Tibial artery (tissue), 4 donors: ENCODE data around the gene DCAF15.
A peak's percentile ranks its signal among the peaks of the same experiment; 100 is the strongest.

Experiments
- DNase-seq, 2 donors: peaks; one replicate each; pipeline ENCODE4 v3.0.0-alpha.2; 2019
- H3K27ac ChIP-seq, 2 donors: fragments of 200-600 bp; sonication (generic) in 1 of 2; 1 replicate in 1 of 2; 2 replicates in 1 of 2; pipeline ENCODE4 v1.5.1; 2018 to 2019; ENCODE audit warnings: mild to moderate bottlenecking in 1 of 2
- H3K27me3 ChIP-seq, 2 donors: fragments of 200-600 bp; sonication (generic) in 1 of 2; one replicate each; pipeline versions ENCODE4 v1.5.1 to v1.6.0; 2016 to 2019
- H3K36me3 ChIP-seq, 3 donors: fragments of 200-600 bp; sonication (generic) in 2 of 3; one replicate each; pipeline ENCODE4 v1.5.1; 2016 to 2019; ENCODE audit warnings: mild to moderate bottlenecking in 2 of 3
- H3K4me1 ChIP-seq, 4 donors: fragments of 200-600 bp; sonication (generic) in 2 of 4; 1 replicate in 3 of 4; 2 replicates in 1 of 4; pipeline ENCODE4 v1.5.1; 2016 to 2019
- H3K4me3 ChIP-seq, 2 donors: fragments of 200-600 bp; sonication (generic) in 1 of 2; 1 replicate in 1 of 2; 2 replicates in 1 of 2; pipeline ENCODE4 v1.5.1; 2018 to 2019; ENCODE audit warnings: mild to moderate bottlenecking in 2 of 2
- H3K9me3 ChIP-seq, 3 donors: fragments of 200-600 bp; sonication (generic) in 1 of 3; one replicate each; pipeline ENCODE4 v1.5.1; 2016 to 2019
- CTCF ChIP-seq, 2 experiments: fragments of 200-600 bp in 1 of 2; fragments of 450-650 bp in 1 of 2; IDR thresholded peaks; one replicate each; pipeline ENCODE4 v1.5.1; 2017 to 2019; ENCODE audit warnings: antibody characterized with exemption in 2 of 2, mild to moderate bottlenecking in 1 of 2, moderate library complexity in 1 of 2
- intact Hi-C: fragments of 100-400 bp; cut with DNase I; formaldehyde crosslinking; loops from one replicate; pipeline ENCODE4 v1.15.0; 2023; ENCODE audit warnings: low total_unique reads

Gene DCAF15

GRCh38 chr19:13978351-13979243 lies 26.3 kb downstream of the DCAF15 start:
- peaks cover 0 to 30% (median 19%) of the 10 kb centered on the region in 4 donors for H3K4me1 ChIP-seq
- H3K4me3 ChIP-seq = peak overlapping the region; percentile 54 to 63
- H3K36me3 ChIP-seq = peaks cover 0 to 47% (median 5%) of the 10 kb centered on the region in 3 donors
- H3K27me3 ChIP-seq = no peaks in the 10 kb centered on the region
- no peaks in the 10 kb centered on the region for H3K9me3 ChIP-seq
- DNase-seq = peak; percentile 89 to 93
- H3K27ac ChIP-seq = peak overlapping the region; percentile 73 to 76
- intact Hi-C loops = no loop called here
- no peak for TF ChIP-seq CTCF (IDR thresholded peaks at IDR 0.05)

DNA sequence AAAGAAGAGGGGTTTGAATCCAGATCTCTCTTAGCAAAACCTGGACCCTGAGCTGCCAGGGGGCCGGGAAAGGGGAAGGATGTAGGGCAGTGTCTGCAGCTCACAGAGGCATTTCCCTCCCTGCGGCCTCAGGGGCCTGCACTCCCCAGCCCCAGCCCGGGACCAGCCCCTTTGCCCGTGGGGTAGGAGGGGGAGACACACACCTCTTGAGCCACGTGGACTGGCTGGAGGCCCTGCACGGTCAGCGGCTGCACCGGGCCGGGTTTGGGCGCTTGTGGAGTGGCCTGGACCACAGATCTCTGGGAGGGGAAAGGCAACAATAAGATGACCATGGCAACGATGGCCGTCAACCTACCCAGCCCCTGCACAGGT lies 26.9 kb downstream of the DCAF15 start:
- DNase-seq = no peak
- Histone ChIP-seq H3K4me1 (peaks cover 0 to 30% (median 19%) of the 10 kb centered on the region in 4 donors), H3K36me3 (peaks cover 0 to 47% (median 5%) of the 10 kb centered on the region in 3 donors), H3K27me3 (no peaks in the 10 kb centered on the region), H3K4me3 (peak overlapping the region; percentile 54 to 63), H3K9me3 (no peaks in the 10 kb centered on the region), H3K27ac (peak overlapping the region; percentile 73 to 76)
- intact Hi-C loops = no loop called here
- no peak for TF ChIP-seq CTCF (IDR thresholded peaks at IDR 0.05)

DNA sequence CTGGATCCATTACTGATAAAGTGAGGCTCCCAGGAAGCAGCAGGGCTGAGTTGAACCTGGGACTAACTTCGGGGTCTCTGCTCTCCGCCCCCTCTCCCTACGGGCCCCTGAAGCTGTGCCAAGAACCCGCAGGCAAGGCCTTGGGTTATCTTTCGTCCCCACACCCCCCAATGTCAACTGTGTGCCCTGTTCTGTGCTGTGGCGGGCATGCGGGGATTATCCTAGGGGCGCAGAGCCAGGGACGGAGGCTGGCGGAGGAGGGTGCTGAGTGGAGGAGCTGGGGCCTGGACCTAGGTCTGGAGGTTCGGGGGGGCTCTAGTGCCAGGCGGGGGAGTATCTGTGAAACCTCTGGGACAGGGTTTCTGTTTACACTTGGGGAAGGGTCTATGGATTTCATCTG lies 27.4 kb downstream of the DCAF15 start:
- no peak for DNase-seq
- H3K9me3 ChIP-seq = no peaks in the 10 kb centered on the region
- H3K27me3 ChIP-seq = no peaks in the 10 kb centered on the region
- peaks cover 0 to 44% (median 5%) of the 10 kb centered on the region in 3 donors for H3K36me3 ChIP-seq
- peaks cover 0 to 30% (median 19%) of the 10 kb centered on the region in 4 donors for H3K4me1 ChIP-seq
- TF ChIP-seq CTCF (IDR thresholded peaks at IDR 0.05) = no peak
- intact Hi-C loops = no loop called here
- H3K27ac ChIP-seq = peak overlapping the region; percentile 73 to 76
- H3K4me3 ChIP-seq = peak overlapping the region in 1 of 2 donors; percentile 63

DNA sequence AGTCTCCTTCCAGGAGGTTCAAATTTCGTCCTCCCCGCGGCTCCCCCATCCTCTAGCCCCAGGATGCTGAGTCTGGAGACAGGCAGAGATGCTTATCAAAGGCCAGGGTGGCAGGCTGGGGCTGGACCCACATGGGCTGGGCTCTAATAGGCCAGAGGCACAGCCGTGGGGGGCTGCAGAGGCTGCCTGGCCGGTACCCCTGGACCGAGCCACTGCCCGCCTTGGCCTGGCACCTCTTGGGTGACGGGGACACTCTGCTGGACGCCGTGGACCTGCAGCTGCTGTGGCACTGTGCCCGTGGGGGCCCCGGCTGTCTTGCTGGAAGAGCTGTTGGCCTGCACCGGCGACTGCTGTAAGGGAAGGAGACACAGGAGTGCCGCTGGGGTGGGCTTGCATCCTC lies 28.0 kb downstream of the DCAF15 start:
- intact Hi-C loops = no loop called here
- Histone ChIP-seq H3K27me3 (no peaks in the 10 kb centered on the region), H3K4me3 (no peak overlapping the region), H3K27ac (no peak overlapping the region), H3K9me3 (no peaks in the 10 kb centered on the region), H3K36me3 (peaks cover 0 to 38% (median 5%) of the 10 kb centered on the region in 3 donors), H3K4me1 (peaks cover 0 to 30% (median 19%) of the 10 kb centered on the region in 4 donors)
- no peak for TF ChIP-seq CTCF (IDR thresholded peaks at IDR 0.05)
- no peak for DNase-seq

DNA sequence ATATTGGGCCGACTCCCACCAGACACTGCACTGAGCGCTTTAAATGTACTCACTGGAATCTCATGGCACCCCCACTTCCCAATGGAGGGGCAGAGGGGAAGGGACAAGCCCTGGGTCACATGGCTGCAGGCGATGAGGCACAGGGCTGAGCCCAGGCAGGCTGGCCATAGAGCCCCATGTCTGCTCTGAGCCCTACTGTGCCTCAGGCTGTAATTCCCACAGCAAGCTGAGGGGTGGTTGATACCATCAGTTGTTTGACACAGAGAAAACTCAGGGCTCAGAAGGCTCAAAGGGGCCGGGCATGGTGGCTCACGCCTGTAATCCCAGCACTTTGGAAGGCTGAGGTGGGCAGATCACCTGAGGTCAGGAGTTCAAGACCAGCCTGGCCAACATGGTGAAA lies 28.7 kb downstream of the DCAF15 start:
- DNase-seq = no peak
- H3K27ac ChIP-seq = no peak overlapping the region
- peaks cover 0 to 32% (median 21%) of the 10 kb centered on the region in 4 donors for H3K4me1 ChIP-seq
- peaks cover 0 to 31% (median 5%) of the 10 kb centered on the region in 3 donors for H3K36me3 ChIP-seq
- no peak for TF ChIP-seq CTCF (IDR thresholded peaks at IDR 0.05)
- intact Hi-C loops = no loop called here
- H3K9me3 ChIP-seq = no peaks in the 10 kb centered on the region
- H3K4me3 ChIP-seq = no peak overlapping the region
- no peaks in the 10 kb centered on the region for H3K27me3 ChIP-seq
